Stimulated activated effector memory CD8-positive, alpha-beta T cell treated with anti-CD3 and anti-CD28 coated beads, Interleukin-12 subunit alpha, Interleukin-12 subunit beta, amount 100 ng/mL, for 72 hours (primary cell): ENCODE results near the gene CCDC182.

ENCODE experiments used
- ATAC-seq: fragments of 150-1000 bp; cut with Tn5 transposase; 2 replicates; pipeline ENCODE4 v1.10.0; 2021
- DNase-seq, 2 donors: peaks; one replicate each; pipeline ENCODE4 v3.0.0; 2021 to 2022; ENCODE audit warnings: low spot score in 2 of 2
- H3K27ac Mint-ChIP-seq: one replicate; pipeline ENCODE4 v1.8.0; 2022; ENCODE audit warnings: mild to moderate bottlenecking, mixed read lengths
- H3K36me3 Mint-ChIP-seq: one replicate; pipeline ENCODE4 v1.8.0; 2022; ENCODE audit warnings: mild to moderate bottlenecking, mixed read lengths
- H3K4me1 Mint-ChIP-seq: one replicate; pipeline ENCODE4 v1.8.0; 2022; ENCODE audit warnings: mixed read lengths
- H3K4me3 Mint-ChIP-seq: one replicate; pipeline ENCODE4 v1.8.0; 2022; ENCODE audit warnings: mild to moderate bottlenecking, mixed read lengths
- H3K9me3 Mint-ChIP-seq: one replicate; pipeline ENCODE4 v1.8.0; 2022; ENCODE audit warnings: mixed read lengths

Gene CCDC182

GRCh38 chr17:57747221-57748017 lies 2.3 kb upstream of the CCDC182 start:
- Mint-ChIP-seq H3K4me1 (peaks cover 15% of the 10 kb centered on the region), H3K9me3 (no peaks in the 10 kb centered on the region), H3K36me3 (no peaks in the 10 kb centered on the region), H3K4me3 (no peak overlapping the region), H3K27ac (no peak overlapping the region)
- ATAC-seq: peak; percentile 69
- DNase-seq: peak; percentile 11 to 55

DNA sequence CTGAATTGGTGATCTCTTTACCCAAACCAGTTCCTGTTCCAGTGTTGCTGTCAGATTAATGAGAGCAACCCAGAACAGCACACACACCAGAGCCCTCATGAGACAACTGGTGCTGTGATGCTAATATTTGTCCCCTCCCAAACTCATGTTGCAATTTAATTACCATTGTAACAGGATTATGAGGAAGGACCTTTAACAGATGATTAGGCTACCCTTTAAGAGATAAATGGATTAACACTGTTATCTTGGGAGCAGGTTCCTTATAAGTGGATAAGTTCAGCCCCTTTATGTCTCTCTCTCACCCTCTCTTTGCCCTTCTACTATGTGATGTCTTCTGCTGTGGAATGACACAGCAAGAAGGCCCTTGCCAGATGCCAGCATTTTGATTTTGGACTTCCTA lies 1.1 kb upstream of the CCDC182 start:
- Mint-ChIP-seq H3K36me3 (no peaks in the 10 kb centered on the region), H3K27ac (no peak overlapping the region), H3K4me3 (no peak overlapping the region), H3K4me1 (peaks cover 15% of the 10 kb centered on the region), H3K9me3 (no peaks in the 10 kb centered on the region)
- DNase-seq: no peak
- ATAC-seq: no peak

DNA sequence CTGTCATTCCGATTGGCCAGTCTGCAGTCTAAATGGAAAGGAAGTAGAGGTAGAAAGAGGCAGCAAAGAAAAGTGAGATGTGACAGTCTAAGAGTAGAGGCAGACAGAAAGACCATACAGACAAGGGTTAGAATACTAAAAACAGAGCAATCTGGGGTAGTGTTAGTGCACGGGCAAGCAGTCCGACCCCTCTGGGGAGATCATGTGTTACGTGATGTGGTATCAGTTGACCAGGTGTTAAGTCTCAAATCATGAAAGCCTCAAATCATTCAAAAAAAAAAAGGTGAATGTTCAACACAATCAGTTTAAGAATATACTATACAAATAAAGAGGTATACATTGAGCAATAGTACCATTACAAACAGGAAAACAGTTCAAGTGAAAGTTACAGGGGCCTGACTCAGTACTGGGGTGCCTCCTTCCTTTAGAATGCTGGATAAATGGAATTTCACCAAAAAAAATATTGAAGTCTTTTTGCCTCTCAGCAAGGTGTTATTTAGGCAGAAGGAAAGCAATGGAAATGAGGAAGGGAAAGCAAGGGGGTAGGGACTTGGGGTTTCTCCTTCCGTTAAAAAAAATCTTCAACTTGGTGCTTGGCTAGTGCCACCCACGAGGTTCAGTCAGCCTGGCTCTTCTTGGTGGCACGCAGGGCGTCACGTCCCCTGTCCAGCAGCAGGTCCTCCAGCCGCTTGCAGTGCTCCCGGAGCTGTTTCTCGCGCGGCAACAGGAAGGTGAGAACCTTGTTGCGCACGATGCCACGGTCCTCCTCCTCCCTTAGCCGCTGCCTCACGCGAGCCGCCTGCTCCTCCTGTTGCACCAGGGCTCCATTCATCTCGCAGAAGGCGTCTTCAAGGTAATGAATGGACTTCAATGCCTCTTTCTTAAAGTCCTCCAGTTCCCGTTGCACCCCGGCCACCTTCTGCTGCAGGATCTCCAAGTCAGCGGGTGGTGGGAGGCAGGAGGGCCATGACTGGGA lies 616 bp downstream of the CCDC182 start:
- no peak overlapping the region for H3K27ac Mint-ChIP-seq
- no peaks in the 10 kb centered on the region for H3K36me3 Mint-ChIP-seq
- ATAC-seq (no peak), DNase-seq (no peak)
- H3K4me1 Mint-ChIP-seq: peaks cover 15% of the 10 kb centered on the region
- no peak overlapping the region for H3K4me3 Mint-ChIP-seq
- H3K9me3 Mint-ChIP-seq: no peaks in the 10 kb centered on the region

DNA sequence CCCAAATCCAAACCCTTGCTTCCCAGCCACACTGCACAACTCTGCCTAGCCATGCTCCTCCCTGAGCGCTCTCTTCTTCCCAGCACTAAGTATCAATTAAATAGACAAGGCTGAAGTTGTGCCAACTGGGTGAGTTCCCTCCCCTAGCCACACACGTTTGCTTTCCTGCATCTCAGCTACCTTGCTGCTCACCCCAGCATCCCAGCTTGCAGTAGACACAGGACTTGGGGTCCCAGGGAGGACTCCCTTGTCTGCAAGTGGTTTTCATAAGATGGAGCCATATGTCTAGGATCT lies 4.9 kb downstream of the CCDC182 start:
- H3K4me3 Mint-ChIP-seq: no peak overlapping the region
- ATAC-seq (no peak), DNase-seq (no peak)
- no peak overlapping the region for H3K27ac Mint-ChIP-seq
- no peaks in the 10 kb centered on the region for H3K36me3 Mint-ChIP-seq
- peaks cover 9% of the 10 kb centered on the region for H3K4me1 Mint-ChIP-seq
- H3K9me3 Mint-ChIP-seq: no peaks in the 10 kb centered on the region

DNA sequence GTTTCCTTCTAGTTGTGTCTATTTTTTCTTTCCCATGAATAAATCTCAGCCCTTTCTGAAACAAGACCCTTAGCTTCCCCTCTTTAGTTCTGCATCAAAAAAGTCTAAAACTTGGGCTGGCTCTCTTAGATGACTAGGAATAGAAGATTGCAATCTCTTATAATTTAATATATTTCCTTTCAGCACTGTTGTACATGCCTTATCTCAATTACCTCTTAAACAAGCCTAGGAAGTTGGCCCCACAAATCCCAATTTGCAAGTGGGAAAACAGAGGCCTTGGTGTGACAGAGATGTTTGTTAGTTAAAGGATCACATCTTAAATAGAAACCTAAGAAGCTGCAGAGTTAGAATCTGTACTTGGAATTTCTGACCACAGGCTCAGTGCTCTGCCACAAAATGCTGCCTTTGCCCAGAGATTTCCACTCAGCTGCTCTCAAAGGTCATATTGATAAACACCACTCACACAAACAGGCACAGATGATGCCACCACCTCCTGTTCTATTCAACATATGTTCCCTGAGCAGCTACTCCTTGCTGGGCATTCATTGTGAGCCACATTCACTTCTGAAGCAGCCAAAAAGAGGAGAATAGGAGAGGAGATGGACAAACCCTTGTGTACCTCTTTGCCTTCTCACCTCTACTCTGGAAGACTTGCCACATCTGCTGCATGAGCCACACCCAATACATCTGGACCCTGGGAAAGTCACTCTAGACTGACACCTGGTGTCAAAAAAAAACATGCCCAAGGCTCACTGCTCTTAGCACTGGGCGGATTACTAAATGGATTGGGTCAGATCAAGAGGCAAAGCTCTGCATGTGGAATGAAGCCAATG lies 5.5 kb downstream of the CCDC182 start:
- no peaks in the 10 kb centered on the region for H3K9me3 Mint-ChIP-seq
- DNase-seq (no peak), ATAC-seq (peak; percentile 81)
- no peak overlapping the region for H3K27ac Mint-ChIP-seq
- H3K36me3 Mint-ChIP-seq: no peaks in the 10 kb centered on the region
- no peak overlapping the region for H3K4me3 Mint-ChIP-seq
- H3K4me1 Mint-ChIP-seq: peaks cover 9% of the 10 kb centered on the region

DNA sequence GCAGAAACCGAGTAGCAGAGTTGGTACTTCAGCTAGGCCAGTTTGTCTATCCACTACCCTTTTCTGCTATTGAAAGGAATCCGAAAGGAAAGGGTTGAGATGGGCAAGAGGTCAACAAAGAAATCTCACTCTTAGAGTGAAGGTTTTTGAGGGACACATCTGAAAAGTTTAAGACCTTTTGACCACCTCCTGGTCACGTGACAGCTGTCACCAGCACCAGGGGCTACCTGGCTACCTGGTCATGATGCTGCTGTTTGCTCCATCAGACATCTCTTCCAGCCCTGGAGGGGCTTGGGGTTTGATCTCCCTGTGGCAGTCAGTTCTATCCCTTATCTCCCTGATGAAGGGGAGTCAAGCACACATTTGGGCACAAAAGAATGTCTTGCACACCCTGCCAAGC lies 7.6 kb downstream of the CCDC182 start:
- Mint-ChIP-seq H3K27ac (no peak overlapping the region), H3K9me3 (no peaks in the 10 kb centered on the region), H3K36me3 (no peaks in the 10 kb centered on the region), H3K4me1 (peaks cover 9% of the 10 kb centered on the region), H3K4me3 (no peak overlapping the region)
- DNase-seq (no peak), ATAC-seq (no peak)

GRCh38 chr17:57735707-57736106 lies 9.4 kb downstream of the CCDC182 start:
- Mint-ChIP-seq H3K4me3 (no peak overlapping the region), H3K9me3 (no peaks in the 10 kb centered on the region), H3K4me1 (peaks cover 9% of the 10 kb centered on the region), H3K36me3 (no peaks in the 10 kb centered on the region), H3K27ac (no peak overlapping the region)
- ATAC-seq (no peak), DNase-seq (no peak)

GRCh38 chr17:57735230-57735629 lies 9.9 kb downstream of the CCDC182 start:
- H3K9me3 Mint-ChIP-seq: no peaks in the 10 kb centered on the region
- H3K27ac Mint-ChIP-seq: no peak overlapping the region
- peaks cover 10% of the 10 kb centered on the region for H3K4me1 Mint-ChIP-seq
- H3K36me3 Mint-ChIP-seq: no peaks in the 10 kb centered on the region
- no peak overlapping the region for H3K4me3 Mint-ChIP-seq
- no peak for DNase-seq
- ATAC-seq: no peak

- Mint-ChIP-seq H3K4me3 (no peak overlapping the region), H3K4me1 (peaks cover 6% of the 10 kb centered on the region), H3K36me3 (no peaks in the 10 kb centered on the region), H3K9me3 (no peaks in the 10 kb centered on the region), H3K27ac (no peak overlapping the region)
- ATAC-seq: no peak
- DNase-seq: no peak
Measured at GRCh38 chr17:57733085-57733484, 12.0 kb downstream of the CCDC182 start.

DNA sequence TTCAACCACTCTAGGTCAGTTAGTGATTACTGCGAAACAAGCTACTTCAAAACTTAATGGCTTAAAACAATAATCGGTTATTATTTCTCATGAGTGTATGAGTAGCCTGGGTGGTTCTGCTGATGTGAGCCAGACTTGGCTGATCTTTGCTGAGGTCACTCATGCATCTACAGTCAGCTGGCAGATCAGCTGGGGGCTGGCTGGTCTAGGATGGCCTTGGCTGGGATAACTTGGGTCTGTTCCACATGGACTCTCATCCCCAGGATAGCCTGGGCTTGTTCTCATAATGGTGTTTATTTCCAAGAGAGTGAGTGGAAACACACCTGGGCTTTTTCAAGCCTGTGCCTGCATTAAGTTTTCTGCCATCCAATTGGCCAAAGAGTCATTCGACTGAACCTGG lies 13.0 kb downstream of the CCDC182 start:
- H3K36me3 Mint-ChIP-seq: no peaks in the 10 kb centered on the region
- H3K9me3 Mint-ChIP-seq: no peaks in the 10 kb centered on the region
- H3K4me1 Mint-ChIP-seq: peaks cover 6% of the 10 kb centered on the region
- DNase-seq (no peak), ATAC-seq (no peak)
- H3K27ac Mint-ChIP-seq: no peak overlapping the region
- H3K4me3 Mint-ChIP-seq: no peak overlapping the region

DNA sequence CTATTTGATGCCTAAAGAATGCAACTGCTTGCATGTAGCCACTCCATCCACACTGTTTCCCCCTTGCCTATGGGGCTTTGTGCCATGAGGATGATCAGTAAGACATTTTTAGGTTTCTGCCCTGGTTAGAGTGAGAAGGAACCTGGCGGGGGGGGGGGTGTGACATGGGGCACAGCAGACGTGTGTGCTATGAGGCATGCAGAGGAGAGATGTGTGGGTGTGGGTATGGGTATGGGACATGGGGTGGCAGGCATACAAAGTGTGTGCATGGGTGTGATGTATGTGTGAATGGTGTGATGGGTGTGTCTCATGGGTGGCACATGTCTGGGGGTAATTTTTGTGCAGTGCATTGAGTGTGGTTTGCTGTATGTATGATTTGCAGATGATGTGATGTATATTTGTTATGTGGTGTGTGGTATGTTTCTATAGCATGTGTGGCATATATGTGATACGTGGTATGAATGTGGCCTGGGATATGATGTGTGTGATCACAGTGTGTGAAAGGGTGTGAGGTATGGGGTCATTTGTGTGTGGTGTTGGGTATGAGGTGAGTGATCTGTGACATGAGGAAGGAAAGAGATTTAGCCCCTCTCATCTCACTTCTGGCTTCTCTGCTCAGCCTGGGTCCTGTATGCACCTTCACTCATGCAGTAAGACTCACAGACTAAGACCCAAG lies 14.9 kb downstream of the CCDC182 start:
- ATAC-seq (peak; percentile 60), DNase-seq (no peak)
- no peaks in the 10 kb centered on the region for H3K9me3 Mint-ChIP-seq
- H3K27ac Mint-ChIP-seq: no peak overlapping the region
- peaks cover 6% of the 10 kb centered on the region for H3K4me1 Mint-ChIP-seq
- no peaks in the 10 kb centered on the region for H3K36me3 Mint-ChIP-seq
- no peak overlapping the region for H3K4me3 Mint-ChIP-seq

- no peaks in the 10 kb centered on the region for H3K36me3 Mint-ChIP-seq
- peaks cover 15% of the 10 kb centered on the region for H3K4me1 Mint-ChIP-seq
- H3K27ac Mint-ChIP-seq: peak overlapping the region; percentile 66
- no peak for ATAC-seq
- DNase-seq: no peak
- no peak overlapping the region for H3K4me3 Mint-ChIP-seq
- no peaks in the 10 kb centered on the region for H3K9me3 Mint-ChIP-seq
Measured at GRCh38 chr17:57727630-57728175, 17.4 kb downstream of the CCDC182 start.

- ATAC-seq (no peak), DNase-seq (no peak)
- no peaks in the 10 kb centered on the region for H3K36me3 Mint-ChIP-seq
- H3K4me1 Mint-ChIP-seq: peaks cover 15% of the 10 kb centered on the region
- no peak overlapping the region for H3K27ac Mint-ChIP-seq
- H3K9me3 Mint-ChIP-seq: no peaks in the 10 kb centered on the region
- no peak overlapping the region for H3K4me3 Mint-ChIP-seq
Measured at GRCh38 chr17:57726838-57727237, 18.3 kb downstream of the CCDC182 start.

- Mint-ChIP-seq H3K4me3 (no peak overlapping the region), H3K9me3 (no peaks in the 10 kb centered on the region), H3K27ac (no peak overlapping the region), H3K36me3 (no peaks in the 10 kb centered on the region), H3K4me1 (peaks cover 15% of the 10 kb centered on the region)
- ATAC-seq (no peak), DNase-seq (no peak)
Measured at GRCh38 chr17:57726213-57726790, 18.8 kb downstream of the CCDC182 start.
